Kidney (tissue), 14 donors: ENCODE results near the gene RASGRF2. TPM values are rescaled to one million over a fixed set of nuclear protein-coding genes. Genes with fewer than 3 reads are reported as not detected.

Experiments
- DNase-seq, 5 donors: peaks; one replicate each; pipeline ENCODE4 v3.0.0-alpha.2; 2013 to 2020
- FAIRE-seq: peaks from 2 replicates; lab custom pipeline; 2012; peaks lifted over from hg19 to GRCh38; lab: Jason Lieb, UNC
- H3K27ac ChIP-seq, 2 donors: one replicate each; pipeline ENCODE4 v1.7.0; 2013; ENCODE audit warnings: low read depth in 2 of 2, low read length in 2 of 2, inconsistent platforms in 1 of 2
- H3K27me3 ChIP-seq: one replicate; pipeline ENCODE4 v1.7.1; 2013; ENCODE audit warnings: low read length, inconsistent platforms; ENCODE audit not compliant: control insufficient read depth, insufficient read depth
- H3K36me3 ChIP-seq, 3 donors: one replicate each; pipeline versions ENCODE4 v1.7.0 to v1.7.1; 2013; ENCODE audit warnings: low read length in 3 of 3, control low read depth in 1 of 3, inconsistent platforms in 1 of 3; ENCODE audit not compliant: insufficient read depth in 3 of 3, control insufficient read depth in 2 of 3
- H3K4me1 ChIP-seq, 3 donors: one replicate each; pipeline versions ENCODE4 v1.7.0 to v1.7.1; 2013; ENCODE audit warnings: low read length in 3 of 3, inconsistent platforms in 1 of 3, low read depth in 1 of 3; ENCODE audit not compliant: control insufficient read depth in 2 of 3, insufficient read depth in 2 of 3
- H3K4me3 ChIP-seq, 3 donors: one replicate each; pipeline versions ENCODE4 v1.7.0 to v1.8.1; 2013; ENCODE audit warnings: low read length in 3 of 3, control low read depth in 1 of 3, inconsistent platforms in 1 of 3
- H3K9ac ChIP-seq, 3 donors: one replicate each; pipeline versions ENCODE4 v1.7.0 to v1.7.1; 2013; ENCODE audit warnings: low read length in 3 of 3, control low read depth in 1 of 3, inconsistent platforms in 1 of 3
- H3K9me3 ChIP-seq, 3 donors: one replicate each; pipeline versions ENCODE4 v1.7.0 to v1.7.1; 2013; ENCODE audit warnings: low read length in 3 of 3, control low read depth in 1 of 3, inconsistent platforms in 1 of 3; ENCODE audit not compliant: control insufficient read depth in 2 of 3, insufficient read depth in 1 of 3
- CTCF ChIP-seq: IDR thresholded peaks from 3 replicates; pipeline ENCODE4 v1.5.1; 2012; ENCODE audit warnings: mild to moderate bottlenecking, moderate library complexity, borderline replicate concordance; ENCODE audit not compliant: insufficient read depth; ENCODE audit errors: extremely low read depth
- intact Hi-C: fragments of 100-400 bp; cut with DNase I; formaldehyde crosslinking; loops from one replicate; pipeline ENCODE4 v1.11.1; 2022
- polyA plus RNA-seq: library from polyadenylated mRNA; stranded (reverse); fragments of 350-450 nt; fragmentation: Illumina TruSeq; extraction: RNeasy Lipid Tissue Mini Kit (QIAGEN cat#74804); gene quantifications from one replicate; pipeline ENCODE4 v1.2.3, GENCODE V29; 2014; ENCODE audit warnings: low read depth, low replicate concordance; ENCODE audit not compliant: insufficient read depth
- total RNA-seq: library from RNA; stranded (reverse); fragmentation: NEBNext Ultra II Directional; extraction: Animal tissue kit (Norgen Biotek cat#: 25700); gene quantifications from one replicate; pipeline ENCODE4 v1.2.1, GENCODE V29; 2021
- donor health status: control.
- donor health status: control.
- donor health status: control.
- donor health status: control.
- donor health status: control.
- donor health status: DM: yes; HTN: yes; CAD: no.
- donor health status: Normal renal cell carcinoma (clear cell type).

The RASGRF2 gene
- total and polyA plus RNA-seq, 2 donors from 2014 or later = 4.9 to 14.7 TPM

- Histone ChIP-seq H3K4me1 (no peaks in the 10 kb centered on the region), H3K9me3 (no peaks in the 10 kb centered on the region), H3K27me3 (no peaks in the 10 kb centered on the region), H3K9ac (no peak overlapping the region), H3K4me3 (no peak overlapping the region), H3K36me3 (no peaks in the 10 kb centered on the region), H3K27ac (no peak overlapping the region)
- TF ChIP-seq CTCF = no peak
- FAIRE-seq = no peak
- no peak for DNase-seq
- intact Hi-C loops = no loop called here
Observed at GRCh38 chr5:81164476-81164875, 204.3 kb downstream of the RASGRF2 start.

- no peaks in the 10 kb centered on the region for H3K27me3 ChIP-seq
- no peak for FAIRE-seq
- intact Hi-C loops = no loop called here
- no peaks in the 10 kb centered on the region for H3K9me3 ChIP-seq
- H3K4me1 ChIP-seq = peaks cover 0 to under 1% (median 0%) of the 10 kb centered on the region in 3 donors
- no peak overlapping the region for H3K9ac ChIP-seq
- H3K4me3 ChIP-seq = no peak overlapping the region
- TF ChIP-seq CTCF = no peak
- no peak overlapping the region for H3K27ac ChIP-seq
- no peak for DNase-seq
- H3K36me3 ChIP-seq = peaks cover 0 to 3% (median 0%) of the 10 kb centered on the region in 3 donors
Observed at GRCh38 chr5:81164936-81165335, 204.8 kb downstream of the RASGRF2 start.

GRCh38 chr5:81165493-81166119, 205.4 kb downstream of the RASGRF2 start:
- Histone ChIP-seq H3K4me3 (no peak overlapping the region), H3K4me1 (peaks cover 0 to 2% (median 0%) of the 10 kb centered on the region in 3 donors), H3K27ac (no peak overlapping the region), H3K9ac (no peak overlapping the region), H3K36me3 (peaks cover 0 to 4% (median 0%) of the 10 kb centered on the region in 3 donors), H3K9me3 (no peaks in the 10 kb centered on the region), H3K27me3 (no peaks in the 10 kb centered on the region)
- TF ChIP-seq CTCF = peak; percentile 77
- intact Hi-C loops = no loop called here
- FAIRE-seq (no peak), DNase-seq (peak in 4 of 5 donors; percentile 64 to 83 (median 72))
